ENCODE data around the gene CDKN2AIP.

DNA sequence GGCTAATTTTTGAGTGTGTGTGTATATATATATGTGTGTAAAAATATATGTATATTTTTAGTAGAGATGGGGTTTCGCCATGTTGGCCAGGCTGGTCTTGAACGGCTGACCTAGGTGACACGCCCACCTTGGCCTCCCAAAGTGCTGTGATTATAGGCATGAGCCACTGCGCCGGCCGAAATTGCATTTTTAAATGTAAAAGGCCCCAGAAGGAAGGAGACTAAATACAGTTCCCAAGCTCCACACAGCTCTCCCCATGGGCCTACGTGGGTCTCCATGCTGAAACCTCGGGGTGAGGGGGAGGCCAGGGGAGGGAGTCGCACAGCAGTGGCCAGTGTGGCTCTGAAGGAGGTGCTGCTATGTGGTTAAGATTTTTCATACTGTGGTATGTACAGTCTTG is 12.8 kb upstream of the CDKN2AIP start:
- TF ChIP-seq, protein P1, sequence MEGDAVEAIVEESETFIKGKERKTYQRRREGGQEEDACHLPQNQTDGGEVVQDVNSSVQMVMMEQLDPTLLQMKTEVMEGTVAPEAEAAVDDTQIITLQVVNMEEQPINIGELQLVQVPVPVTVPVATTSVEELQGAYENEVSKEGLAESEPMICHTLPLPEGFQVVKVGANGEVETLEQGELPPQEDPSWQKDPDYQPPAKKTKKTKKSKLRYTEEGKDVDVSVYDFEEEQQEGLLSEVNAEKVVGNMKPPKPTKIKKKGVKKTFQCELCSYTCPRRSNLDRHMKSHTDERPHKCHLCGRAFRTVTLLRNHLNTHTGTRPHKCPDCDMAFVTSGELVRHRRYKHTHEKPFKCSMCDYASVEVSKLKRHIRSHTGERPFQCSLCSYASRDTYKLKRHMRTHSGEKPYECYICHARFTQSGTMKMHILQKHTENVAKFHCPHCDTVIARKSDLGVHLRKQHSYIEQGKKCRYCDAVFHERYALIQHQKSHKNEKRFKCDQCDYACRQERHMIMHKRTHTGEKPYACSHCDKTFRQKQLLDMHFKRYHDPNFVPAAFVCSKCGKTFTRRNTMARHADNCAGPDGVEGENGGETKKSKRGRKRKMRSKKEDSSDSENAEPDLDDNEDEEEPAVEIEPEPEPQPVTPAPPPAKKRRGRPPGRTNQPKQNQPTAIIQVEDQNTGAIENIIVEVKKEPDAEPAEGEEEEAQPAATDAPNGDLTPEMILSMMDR (IDR thresholded peaks at IDR 0.05): no peak
- no peak for TF ChIP-seq EZH2 (IDR thresholded peaks at IDR 0.05; ENCODE audit: borderline replicate concordance, insufficient read depth, low read depth, low read length, poor library complexity, severe bottlenecking)
